Breast epithelium (tissue), 3 donors: ENCODE measurements around the gene MEIS2.

Source experiments
- POLR2A ChIP-seq: fragments of 450-650 bp; IDR thresholded peaks from one replicate; pipeline ENCODE4 v1.6.1; 2016; ENCODE audit warnings: antibody characterized with exemption, mild to moderate bottlenecking, moderate library complexity
- POLR2AphosphoS5 ChIP-seq, 3 donors: sonication (generic); formaldehyde crosslinking; IDR thresholded peaks; one replicate each; pipeline ENCODE4 v1.6.1; 2017; ENCODE audit warnings: antibody characterized with exemption in 3 of 3
- TF ChIP-seq, protein P1 (sequence below), 3 donors: fragments of 450-650 bp; IDR thresholded peaks; one replicate each; pipeline ENCODE4 v1.5.1; 2016 to 2017; ENCODE audit warnings: antibody characterized with exemption in 3 of 3, mild to moderate bottlenecking in 3 of 3, moderate library complexity in 3 of 3

DNA sequence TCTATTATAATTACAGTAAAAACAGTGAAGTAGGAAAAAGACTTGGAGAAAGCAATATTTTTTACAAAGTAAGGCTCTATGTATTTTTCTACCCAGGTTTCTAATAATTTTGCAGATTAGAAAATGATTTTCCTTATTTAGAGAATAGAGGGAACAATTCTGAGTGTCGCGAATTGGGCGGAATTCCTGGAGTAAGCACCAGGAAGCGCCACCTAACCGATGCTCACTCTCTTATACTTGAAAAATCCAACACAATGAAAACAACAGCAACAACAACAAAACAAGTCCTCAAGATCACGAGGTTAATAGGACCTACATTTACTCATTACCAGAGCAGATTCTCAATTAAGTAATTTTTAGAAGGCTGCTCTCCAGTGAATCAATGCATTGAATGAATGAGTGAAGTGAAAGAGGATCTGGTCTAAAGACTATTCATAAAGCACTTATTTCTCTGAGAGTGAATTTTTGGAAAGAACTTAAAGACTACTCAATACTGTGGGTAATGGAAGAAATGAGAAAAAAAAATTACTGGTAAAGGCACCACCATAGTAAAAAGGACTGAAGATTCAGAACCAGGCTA is 158.0 kb downstream of the MEIS2 start:
- TF ChIP-seq, protein P1, sequence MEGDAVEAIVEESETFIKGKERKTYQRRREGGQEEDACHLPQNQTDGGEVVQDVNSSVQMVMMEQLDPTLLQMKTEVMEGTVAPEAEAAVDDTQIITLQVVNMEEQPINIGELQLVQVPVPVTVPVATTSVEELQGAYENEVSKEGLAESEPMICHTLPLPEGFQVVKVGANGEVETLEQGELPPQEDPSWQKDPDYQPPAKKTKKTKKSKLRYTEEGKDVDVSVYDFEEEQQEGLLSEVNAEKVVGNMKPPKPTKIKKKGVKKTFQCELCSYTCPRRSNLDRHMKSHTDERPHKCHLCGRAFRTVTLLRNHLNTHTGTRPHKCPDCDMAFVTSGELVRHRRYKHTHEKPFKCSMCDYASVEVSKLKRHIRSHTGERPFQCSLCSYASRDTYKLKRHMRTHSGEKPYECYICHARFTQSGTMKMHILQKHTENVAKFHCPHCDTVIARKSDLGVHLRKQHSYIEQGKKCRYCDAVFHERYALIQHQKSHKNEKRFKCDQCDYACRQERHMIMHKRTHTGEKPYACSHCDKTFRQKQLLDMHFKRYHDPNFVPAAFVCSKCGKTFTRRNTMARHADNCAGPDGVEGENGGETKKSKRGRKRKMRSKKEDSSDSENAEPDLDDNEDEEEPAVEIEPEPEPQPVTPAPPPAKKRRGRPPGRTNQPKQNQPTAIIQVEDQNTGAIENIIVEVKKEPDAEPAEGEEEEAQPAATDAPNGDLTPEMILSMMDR (IDR thresholded peaks at IDR 0.05): no peak
- no peak for TF ChIP-seq POLR2A
- TF ChIP-seq POLR2AphosphoS5 (IDR thresholded peaks at IDR 0.05): no peak
